Erythroblast (primary cell): Measurements from ENCODE around the gene CIDEC.

Experiments used
- GATA1 ChIP-seq: IDR thresholded peaks from 2 replicates; pipeline ENCODE4 v1.6.1; 2011; ENCODE audit warnings: low read depth, mild to moderate bottlenecking, control low read depth, low read length, moderate library complexity
- POLR2A ChIP-seq: IDR thresholded peaks from 2 replicates; pipeline ENCODE4 v1.6.1; 2011; ENCODE audit warnings: mild to moderate bottlenecking, low read length

GRCh38 chr3:9884555-9885165, 4.6 kb upstream of the CIDEC start:
- TF ChIP-seq POLR2A (no peak), GATA1 (no peak)
